Measurements from ENCODE around the gene TMEM232.

The TMEM232 gene

DNA sequence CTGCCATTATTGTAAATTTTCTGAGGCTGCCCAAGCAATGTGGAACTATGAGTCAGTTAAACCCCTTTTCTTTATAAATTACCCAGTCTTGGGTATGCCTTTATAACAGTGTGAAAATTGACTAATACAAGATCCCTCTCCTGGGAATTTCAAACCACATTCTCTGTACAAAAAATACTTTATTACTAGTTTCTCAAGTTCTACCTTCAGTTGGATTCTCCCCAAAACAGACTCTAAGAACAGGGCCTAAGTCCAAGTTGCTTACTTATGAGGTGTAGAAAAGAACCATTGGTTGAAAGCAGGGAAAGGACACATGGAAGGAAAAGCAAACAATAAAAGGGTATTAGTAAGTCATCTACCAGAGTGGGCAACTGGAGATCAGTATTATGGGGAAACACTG, 343.2 kb downstream of the TMEM232 start:
- no peak for FAIRE-seq

DNA sequence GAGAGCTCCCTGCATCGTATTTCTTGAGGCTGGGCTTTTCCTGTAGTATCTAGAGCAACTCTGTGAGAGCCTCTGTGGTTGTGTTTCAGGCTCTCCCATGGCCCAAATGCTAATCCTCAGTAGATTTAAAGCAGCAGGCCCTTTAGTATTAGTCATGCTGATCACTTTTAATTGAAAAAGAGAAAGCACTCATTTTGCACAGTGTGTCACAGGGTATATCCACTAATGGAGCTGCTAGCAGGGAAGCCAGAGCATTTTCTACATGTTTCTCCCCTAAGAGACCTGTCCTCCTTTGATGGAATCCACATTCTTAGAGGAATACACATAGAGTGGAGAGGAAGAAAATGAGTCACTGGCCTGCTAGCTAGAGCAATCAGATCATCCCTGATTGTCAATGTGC, 348.5 kb downstream of the TMEM232 start:
- FAIRE-seq = no peak

DNA sequence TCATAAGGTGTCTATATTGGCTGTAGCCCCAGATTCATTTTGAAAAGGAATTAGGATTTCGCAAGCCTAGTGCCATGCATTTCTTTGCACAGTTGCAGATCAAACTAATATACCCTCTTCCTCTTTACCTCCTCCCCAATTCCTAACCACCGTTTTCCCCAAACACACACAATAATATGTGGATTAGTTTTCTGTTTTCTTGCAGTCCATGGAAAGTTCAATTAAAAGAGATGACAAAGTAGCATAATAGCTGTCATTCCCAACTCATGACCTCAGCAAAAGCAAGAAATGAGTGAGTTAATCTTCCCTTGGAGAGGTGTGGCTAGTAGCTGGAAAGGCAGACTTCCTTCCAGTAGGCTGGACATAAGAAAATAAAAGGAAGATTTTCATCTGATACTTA, 349.1 kb downstream of the TMEM232 start:
- FAIRE-seq = no peak

DNA sequence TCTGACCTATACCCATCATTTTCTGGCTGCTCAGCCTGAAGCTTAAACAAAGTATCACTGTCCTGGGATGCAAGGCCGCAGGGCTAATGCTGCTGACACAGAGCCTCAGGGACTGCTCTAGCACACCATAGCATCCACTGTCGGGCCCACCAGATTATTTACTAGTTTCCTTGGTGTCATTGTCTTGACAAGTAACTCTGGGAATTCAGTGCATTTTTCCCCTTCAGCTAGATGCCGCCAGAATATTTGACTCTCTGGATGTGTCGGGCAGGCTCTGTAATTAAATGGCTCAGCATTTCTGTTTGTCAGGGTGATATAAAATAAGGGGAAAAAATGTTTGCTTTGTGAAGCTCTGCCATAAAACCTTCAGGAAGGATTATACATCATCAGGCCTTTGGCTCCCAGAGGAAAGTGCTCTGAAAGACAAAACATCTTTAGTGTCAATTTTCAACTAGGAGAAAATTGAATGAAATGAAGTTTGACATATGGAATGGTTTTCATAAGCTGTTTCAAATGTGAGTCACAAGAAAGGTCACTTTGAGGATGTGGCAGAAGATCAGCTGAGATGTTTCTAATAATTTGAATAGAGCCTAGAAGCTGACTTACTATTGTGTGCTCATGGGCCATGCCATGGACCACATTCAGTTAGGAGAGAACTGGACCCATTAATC, 350.1 kb downstream of the TMEM232 start:
- FAIRE-seq = no peak

DNA sequence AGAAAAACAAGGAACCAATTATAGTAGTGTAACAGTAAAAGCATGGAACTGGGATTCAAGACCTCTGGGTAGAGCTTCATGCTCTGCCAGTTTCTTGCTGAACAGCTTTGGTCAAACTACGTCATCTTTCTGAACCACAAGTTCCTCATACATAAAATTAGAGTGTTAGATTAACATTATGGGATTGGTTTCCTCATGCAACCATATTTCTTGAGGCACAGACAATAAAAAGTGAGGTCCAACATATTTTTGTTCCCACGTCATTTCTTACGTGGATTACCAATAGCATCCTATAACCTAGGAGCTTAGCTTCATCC, 354.8 kb downstream of the TMEM232 start:
- FAIRE-seq = no peak

DNA sequence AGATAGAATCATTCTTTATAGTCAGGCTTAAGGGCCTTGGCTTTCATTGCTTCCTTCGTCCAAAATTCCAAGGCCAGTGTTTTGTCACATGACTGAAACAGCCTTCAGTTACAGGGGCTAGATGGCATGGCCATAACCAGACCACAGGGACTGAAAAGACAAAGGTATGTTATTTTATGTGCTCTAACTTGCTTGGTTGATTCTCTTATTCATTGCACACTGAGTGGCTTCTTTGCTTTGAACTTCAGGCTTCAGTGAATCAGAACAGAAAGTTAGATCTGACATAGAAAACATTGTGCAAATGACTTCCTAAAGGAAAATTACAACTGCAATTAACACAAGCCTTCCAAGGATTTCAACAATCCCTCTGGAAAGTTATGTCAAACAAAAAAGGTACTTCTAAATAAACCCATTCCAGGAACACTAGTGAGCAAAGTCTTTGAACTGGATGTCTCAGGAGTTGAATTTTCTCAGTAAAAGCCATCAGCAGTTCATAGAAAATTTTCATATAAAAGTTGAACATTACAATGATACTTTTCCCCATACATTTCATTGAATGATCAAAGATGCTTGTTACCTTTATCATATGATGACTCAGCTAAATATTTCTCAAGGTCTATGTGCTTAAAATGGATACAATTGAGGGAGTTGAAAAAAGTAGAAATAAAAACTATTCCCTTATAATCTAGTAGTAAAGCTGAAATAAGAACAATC, 355.3 kb downstream of the TMEM232 start:
- no peak for FAIRE-seq

Data from TTC549 (cell line).